Measurements from ENCODE around the gene RPAP2.
A peak's percentile ranks its signal among the peaks of the same experiment; 100 is the strongest.

The RPAP2 gene

GRCh38 chr1:92307980-92308379, 9.1 kb downstream of the RPAP2 start:
- TF ChIP-seq, protein P1, sequence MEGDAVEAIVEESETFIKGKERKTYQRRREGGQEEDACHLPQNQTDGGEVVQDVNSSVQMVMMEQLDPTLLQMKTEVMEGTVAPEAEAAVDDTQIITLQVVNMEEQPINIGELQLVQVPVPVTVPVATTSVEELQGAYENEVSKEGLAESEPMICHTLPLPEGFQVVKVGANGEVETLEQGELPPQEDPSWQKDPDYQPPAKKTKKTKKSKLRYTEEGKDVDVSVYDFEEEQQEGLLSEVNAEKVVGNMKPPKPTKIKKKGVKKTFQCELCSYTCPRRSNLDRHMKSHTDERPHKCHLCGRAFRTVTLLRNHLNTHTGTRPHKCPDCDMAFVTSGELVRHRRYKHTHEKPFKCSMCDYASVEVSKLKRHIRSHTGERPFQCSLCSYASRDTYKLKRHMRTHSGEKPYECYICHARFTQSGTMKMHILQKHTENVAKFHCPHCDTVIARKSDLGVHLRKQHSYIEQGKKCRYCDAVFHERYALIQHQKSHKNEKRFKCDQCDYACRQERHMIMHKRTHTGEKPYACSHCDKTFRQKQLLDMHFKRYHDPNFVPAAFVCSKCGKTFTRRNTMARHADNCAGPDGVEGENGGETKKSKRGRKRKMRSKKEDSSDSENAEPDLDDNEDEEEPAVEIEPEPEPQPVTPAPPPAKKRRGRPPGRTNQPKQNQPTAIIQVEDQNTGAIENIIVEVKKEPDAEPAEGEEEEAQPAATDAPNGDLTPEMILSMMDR (IDR thresholded peaks at IDR 0.05; ENCODE audit: low read depth, low read length) = no peak
- no peak for DNase-seq (ENCODE audit: extremely low read depth, low read depth)

DNA sequence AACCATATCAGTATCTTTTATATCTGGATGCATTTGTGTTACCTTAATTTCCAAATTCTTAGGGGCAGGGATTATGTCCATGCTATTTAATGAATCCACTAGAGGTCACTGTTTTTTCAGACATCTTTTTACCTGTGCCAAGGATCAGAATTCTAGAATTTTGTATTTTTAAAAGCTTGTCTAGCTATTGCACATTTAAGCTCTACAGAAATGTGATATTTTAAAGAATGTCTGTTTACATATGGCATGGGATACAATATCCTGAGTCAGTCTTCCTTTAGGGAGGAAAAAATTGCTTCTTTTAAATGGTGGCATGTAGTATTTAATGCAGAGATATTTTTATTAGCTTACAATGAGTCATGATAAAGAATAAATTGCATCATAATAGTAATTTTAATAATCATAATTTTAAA, 11.3 kb downstream of the RPAP2 start:
- TF ChIP-seq, protein P1 (IDR thresholded peaks at IDR 0.05; ENCODE audit: low read depth, low read length) = peak; percentile 49
- DNase-seq (ENCODE audit: extremely low read depth, low read depth) = no peak

GRCh38 chr1:92314024-92314423, 15.2 kb downstream of the RPAP2 start:
- DNase-seq (ENCODE audit: extremely low read depth, low read depth) = no peak
- TF ChIP-seq, protein P1 (IDR thresholded peaks at IDR 0.05; ENCODE audit: low read depth, low read length) = no peak

GRCh38 chr1:92315766-92316599, 17.1 kb downstream of the RPAP2 start:
- no peak for DNase-seq (ENCODE audit: extremely low read depth, low read depth)
- TF ChIP-seq, protein P1 (IDR thresholded peaks at IDR 0.05; ENCODE audit: low read depth, low read length) = no peak

GRCh38 chr1:92317836-92318493, 19.1 kb downstream of the RPAP2 start:
- TF ChIP-seq, protein P1 (IDR thresholded peaks at IDR 0.05; ENCODE audit: low read depth, low read length) = no peak
- DNase-seq (ENCODE audit: extremely low read depth, low read depth) = no peak

DNA sequence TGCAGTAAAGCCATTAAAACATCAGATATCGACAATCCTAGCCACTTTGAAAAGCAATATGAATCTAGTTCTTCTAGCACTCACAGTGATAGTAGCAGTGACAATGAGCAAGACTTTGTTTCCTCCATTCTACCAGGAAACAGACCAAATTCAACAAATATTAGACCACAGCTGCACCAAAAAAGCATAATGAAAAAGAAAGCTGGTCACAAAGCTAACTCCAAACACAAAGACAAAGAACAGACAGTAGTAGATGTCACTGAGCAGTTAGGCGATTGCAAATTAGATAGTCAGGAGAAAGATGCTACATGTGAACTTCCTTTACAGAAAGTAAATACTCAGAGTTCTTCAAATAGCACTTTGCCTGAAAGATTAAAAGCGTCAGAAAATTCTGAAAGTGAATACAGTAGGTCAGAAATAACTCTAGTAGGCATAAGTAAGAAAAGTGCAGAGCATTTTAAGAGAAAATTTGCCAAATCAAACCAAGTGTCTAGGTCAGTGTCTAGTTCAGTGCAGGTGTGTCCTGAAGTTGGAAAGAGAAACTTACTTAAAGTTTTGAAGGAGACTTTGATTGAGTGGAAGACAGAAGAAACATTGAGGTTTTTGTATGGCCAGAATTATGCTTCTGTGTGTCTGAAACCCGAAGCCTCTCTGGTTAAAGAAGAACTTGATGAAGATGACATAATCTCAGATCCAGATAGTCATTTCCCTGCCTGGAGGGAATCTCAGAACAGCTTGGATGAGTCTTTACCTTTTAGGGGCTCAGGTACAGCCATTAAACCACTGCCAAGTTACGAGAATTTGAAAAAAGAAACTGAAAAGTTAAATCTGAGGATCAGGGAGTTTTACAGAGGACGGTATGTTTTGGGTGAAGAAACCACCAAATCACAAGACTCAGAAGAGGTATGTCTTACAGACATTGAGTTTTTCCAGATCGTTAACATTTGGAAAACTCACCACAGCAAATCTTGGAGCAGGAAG, 24.9 kb downstream of the RPAP2 start:
- no peak for DNase-seq (ENCODE audit: extremely low read depth, low read depth)
- TF ChIP-seq, protein P1 (IDR thresholded peaks at IDR 0.05; ENCODE audit: low read depth, low read length) = no peak

Measured in AG09319 (cell line).